IPS-NIHi7 (cell line): ENCODE measurements around the gene NAA16.
"Not testable (repeated sequence)": the region's sequence is repeated elsewhere in the genome, so short reads cannot be mapped to it uniquely, and the experiment has no call there.

Experiments used
- DNase-seq: peaks from one replicate; pipeline ENCODE4 v3.0.0; 2012; ENCODE audit warnings: mixed read lengths; ENCODE audit errors: extremely low spot score

NAA16 gene

DNA sequence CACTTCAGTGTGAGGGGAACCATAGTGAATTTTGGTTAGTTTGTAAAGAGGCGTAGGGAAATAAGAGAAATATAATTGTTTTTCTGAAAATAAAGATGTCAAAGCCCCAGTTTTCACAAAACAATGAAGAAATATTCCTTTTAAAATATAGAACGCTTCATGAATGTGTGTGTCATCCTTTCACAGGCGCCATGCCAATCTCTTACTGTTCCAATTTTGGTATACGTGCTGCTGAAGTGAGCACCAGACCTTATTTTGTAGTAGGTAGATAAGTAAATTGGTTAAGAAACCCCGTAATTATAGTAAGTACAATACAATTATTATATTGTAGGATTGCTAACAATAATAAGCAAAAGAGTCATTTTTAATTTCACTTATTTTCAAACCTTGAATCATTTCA, 43.3 kb downstream of the NAA16 start:
- DNase-seq, result no peak

- not testable (repeated sequence) for DNase-seq
These were observed 45.2 kb downstream of the NAA16 start for GRCh38 chr13:41356385-41356648.

GRCh38 chr13:41356786-41357185, 45.7 kb downstream of the NAA16 start:
- no peak for DNase-seq

- DNase-seq, result no peak
These were observed 50.4 kb downstream of the NAA16 start for GRCh38 chr13:41361491-41361890.

- no peak for DNase-seq
These were observed 53.0 kb downstream of the NAA16 start for GRCh38 chr13:41364043-41364442.

DNA sequence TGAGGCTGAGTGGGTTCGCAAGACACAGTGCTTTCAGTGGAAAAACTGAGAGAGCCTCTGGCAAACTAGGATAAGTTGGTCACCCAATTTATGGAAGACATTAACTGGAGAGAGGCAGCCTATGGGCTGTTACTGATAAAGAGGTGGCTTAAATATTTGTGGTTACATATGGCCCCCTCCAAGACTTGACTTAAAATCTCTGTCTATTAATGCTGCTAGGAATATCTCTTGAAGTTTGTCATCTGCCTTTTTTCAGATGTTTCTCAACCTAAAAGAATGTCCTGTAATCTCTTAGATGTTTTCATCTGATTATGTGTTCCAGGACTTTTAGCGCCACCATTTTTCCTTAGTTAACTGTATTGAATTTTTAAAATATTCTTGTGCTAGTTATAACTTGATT, 54.6 kb downstream of the NAA16 start:
- no peak for DNase-seq

- no peak for DNase-seq
These were observed 59.7 kb downstream of the NAA16 start for GRCh38 chr13:41370736-41371135.

DNA sequence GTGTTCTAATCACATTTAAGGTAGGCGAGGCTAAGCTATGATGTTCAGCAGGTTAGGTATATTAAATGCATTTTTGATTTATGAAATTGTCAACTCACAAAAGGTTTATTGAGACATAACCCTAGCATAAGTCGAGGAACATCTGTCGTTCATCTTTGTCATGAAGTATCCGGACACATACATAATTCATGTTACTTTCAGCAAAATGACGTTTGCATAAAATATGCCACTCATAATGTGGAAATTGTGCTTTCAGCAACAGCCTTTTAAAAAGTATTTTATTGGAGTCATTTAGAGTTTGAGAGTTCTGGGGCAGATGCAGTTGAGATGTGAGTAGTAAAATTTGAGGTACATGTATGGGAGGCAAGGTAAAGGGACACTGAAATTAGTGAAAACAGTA, 66.4 kb downstream of the NAA16 start:
- DNase-seq, result no peak

GRCh38 chr13:41382431-41382830, 71.4 kb downstream of the NAA16 start:
- no peak for DNase-seq

DNA sequence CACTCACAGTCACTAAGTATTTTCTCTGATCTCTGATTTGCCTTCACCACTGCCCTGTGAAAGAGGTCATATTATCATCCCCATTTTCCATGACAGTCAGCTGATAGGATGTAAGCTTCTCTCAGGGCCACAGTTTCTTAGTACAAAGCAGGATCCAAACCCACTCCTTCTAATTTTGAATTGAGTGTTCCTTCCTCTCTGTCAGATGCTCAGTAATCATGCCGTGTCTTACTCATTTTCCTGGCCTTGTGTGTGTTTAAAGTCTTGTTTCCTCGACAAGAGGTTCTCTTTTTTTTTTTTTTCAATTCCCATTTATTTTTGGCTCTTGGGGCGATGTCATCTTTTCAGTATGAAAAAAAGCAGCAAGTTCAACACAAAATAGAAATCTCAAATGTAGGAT, 72.3 kb downstream of the NAA16 start:
- DNase-seq, result no peak

GRCh38 chr13:41384749-41385503, 73.9 kb downstream of the NAA16 start:
- DNase-seq, result no peak

- DNase-seq, result no peak
These were observed 75.1 kb downstream of the NAA16 start for GRCh38 chr13:41386211-41386610.

GRCh38 chr13:41387576-41387975, 76.5 kb downstream of the NAA16 start:
- DNase-seq, result no peak

- DNase-seq, result no peak
These were observed 77.2 kb downstream of the NAA16 start for GRCh38 chr13:41388143-41388881.

- no peak for DNase-seq
These were observed 78.5 kb downstream of the NAA16 start for GRCh38 chr13:41389580-41389979.

DNA sequence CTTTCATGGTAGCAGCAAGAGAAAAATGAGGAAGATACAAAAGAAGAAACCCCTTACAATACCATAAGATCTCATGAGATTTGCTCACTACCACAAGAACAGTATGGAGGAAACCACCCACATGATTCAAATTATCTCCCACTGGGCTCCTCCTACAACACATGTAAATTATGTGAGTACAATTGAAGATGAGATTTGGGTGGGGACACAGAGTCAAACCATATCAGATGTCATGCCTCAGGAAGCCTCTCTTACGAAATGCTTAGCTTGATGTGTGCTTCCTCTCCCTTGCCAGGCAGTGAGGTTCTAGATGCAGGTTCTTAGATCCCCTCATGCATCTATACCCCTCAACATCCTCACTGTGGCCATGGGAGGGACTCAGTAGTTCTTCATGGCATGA, 83.1 kb downstream of the NAA16 start:
- DNase-seq, result no peak

GRCh38 chr13:41398494-41399170, 87.6 kb downstream of the NAA16 start:
- no peak for DNase-seq

DNA sequence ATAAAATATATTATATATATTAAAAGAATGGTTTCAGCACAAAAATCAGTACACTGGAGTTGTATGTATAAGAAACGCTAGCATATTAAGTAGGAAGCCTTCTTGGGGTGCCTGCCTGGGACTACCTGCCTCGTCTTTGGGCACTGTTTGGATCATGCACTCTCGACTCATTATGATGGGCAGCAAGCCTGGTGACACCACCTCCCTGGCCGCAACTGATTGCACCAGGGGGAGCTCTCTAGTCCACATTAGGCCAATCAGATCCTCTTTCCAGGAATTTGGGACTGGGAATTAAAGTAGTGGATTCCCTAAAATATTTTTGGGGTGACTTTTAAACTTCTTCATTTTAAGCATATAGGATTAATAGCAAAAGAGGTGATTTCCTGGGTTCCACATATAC, 90.3 kb downstream of the NAA16 start:
- no peak for DNase-seq

GRCh38 chr13:41402691-41403511, 91.8 kb downstream of the NAA16 start:
- peak; percentile 20 for DNase-seq

- no peak for DNase-seq
These were observed 92.9 kb downstream of the NAA16 start for GRCh38 chr13:41403983-41404382.

- DNase-seq, result no peak
These were observed 94.3 kb downstream of the NAA16 start for GRCh38 chr13:41405367-41405766.

GRCh38 chr13:41407380-41407779, 96.3 kb downstream of the NAA16 start:
- DNase-seq, result no peak
